ENCODE data around the gene PTMS.

The PTMS gene, protein sequence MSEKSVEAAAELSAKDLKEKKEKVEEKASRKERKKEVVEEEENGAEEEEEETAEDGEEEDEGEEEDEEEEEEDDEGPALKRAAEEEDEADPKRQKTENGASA

DNA sequence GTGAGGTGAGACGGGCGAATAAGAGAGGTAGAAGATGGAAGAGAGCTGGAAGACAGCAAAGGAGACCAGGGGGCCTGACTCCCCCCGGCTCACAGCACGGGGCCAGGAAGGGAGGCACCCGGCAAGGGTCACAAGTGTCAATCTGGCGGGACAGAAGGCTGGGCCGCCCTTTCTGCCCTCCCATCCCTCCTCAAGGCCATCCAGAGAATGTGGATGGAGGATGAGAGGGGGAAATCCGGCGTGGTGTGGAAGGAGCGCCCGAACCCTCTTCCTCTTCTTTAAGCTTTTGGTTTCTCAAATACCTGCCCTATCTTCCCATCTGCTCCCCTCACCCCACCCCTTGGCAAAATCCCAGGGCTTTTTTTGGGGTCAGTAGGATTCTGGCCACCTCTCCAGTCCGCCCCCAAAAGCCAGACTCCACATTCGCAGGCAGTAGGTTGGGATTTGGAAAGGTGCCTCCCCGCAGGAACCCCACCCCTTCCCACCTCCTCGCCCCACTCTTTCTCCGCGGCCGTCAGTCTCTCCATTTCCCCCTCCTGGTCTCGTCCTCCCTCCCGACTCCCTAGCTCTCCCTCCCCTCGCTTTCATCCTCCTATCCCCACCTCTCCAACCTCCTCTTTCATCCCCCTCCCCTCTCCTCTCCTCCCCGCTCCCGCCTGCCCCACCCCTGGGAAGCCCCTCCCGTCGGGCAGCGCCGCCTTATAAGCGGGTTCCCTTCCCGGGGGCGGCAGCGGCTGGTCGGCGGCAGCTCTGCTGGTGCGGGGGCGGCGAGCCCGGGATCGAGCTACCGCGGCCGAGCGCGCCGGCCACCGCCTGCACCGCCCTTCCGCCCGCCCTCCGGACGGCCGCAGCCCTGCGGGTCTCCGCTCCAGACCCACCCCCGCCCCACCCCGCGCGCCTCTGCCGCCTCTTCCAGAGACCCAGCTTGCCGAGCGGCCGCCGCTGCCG, at the start of gene PTMS:
PTMS (plus strand) TSS at position 730 of the 948 bp plus-strand sequence. CDS start 343 bp downstream, outside the sequence.
- ChIA-PET CTCF (interaction anchor here (0.5 to 7.8 kb wide), 20 partner anchors 8 to 589 kb away, joined by 3 to 140 read pairs (median 3); partner anchors contain the start of genes COPS7A, MLF2 and VAMP1), POLR2A (interaction anchor here (0.6 to 3.9 kb wide), 33 partner anchors 8 to 250 kb away, joined by 3 to 79 read pairs (median 5); partner anchors contain the start of genes C12orf57, CDCA3, COPS7A and GAPDH)
- Histone ChIP-seq H3K27ac (ENCODE audit: extremely low read depth, low read depth, low read length) (peak within 1 kb of the TSS; percentile 92), H3K9me3 (ENCODE audit: control insufficient read depth, insufficient read depth, low read depth, low read length) (no peaks in the 10 kb centered on the region), H3K4me3 (ENCODE audit: low read depth, low read length) (peak within 1 kb of the TSS; percentile 77), H3K4me1 (ENCODE audit: control insufficient read depth, insufficient read depth, low read length) (peaks cover 34% of the 10 kb centered on the region), H3K36me3 (ENCODE audit: control insufficient read depth in 2 of 2, insufficient read depth in 1 of 2, low read length in 2 of 2) (peaks cover 11 to 15% of the 10 kb centered on the region in 2 experiments; a peak in 2 of 3 replicates)
- TF ChIP-seq ZFP69B (tag by site-specific recombination; IDR thresholded peaks at IDR 0.05) (peak; percentile 74), SCRT1 (tag by site-specific recombination; IDR thresholded peaks at IDR 0.05; ENCODE audit: borderline replicate concordance) (no peak), ZNF596 (tag by site-specific recombination; IDR thresholded peaks at IDR 0.05) (peak; percentile 61; the same call in 1 of the 2 replicates), PRDM10 (tag by site-specific recombination; IDR thresholded peaks at IDR 0.05) (peak; percentile 92), ATF2 (tag by site-specific recombination; IDR thresholded peaks at IDR 0.05; ENCODE audit: low read depth) (no peak), ZNF132 (tag by site-specific recombination; IDR thresholded peaks at IDR 0.05; ENCODE audit: borderline replicate concordance) (no peak), ZBTB20 (tag by site-specific recombination; IDR thresholded peaks at IDR 0.05) (peak; percentile 98), ZBTB17 (tag by site-specific recombination; IDR thresholded peaks at IDR 0.05) (peak; percentile 47), KLF8 (tag by site-specific recombination; IDR thresholded peaks at IDR 0.05) (peak; percentile 99), CTCF (tag by site-specific recombination; IDR thresholded peaks at IDR 0.05) (peak; percentile 11; the same call in 1 of the 2 replicates), ZNF501 (tag by site-specific recombination; IDR thresholded peaks at IDR 0.05) (peak; percentile 84), ZIC2 (tag by site-specific recombination; IDR thresholded peaks at IDR 0.05) (peak; percentile 36), OSR2 (tag by site-specific recombination; IDR thresholded peaks at IDR 0.05) (peak; percentile 64; the same call in 1 of the 2 replicates), ZNF558 (tag by site-specific recombination; IDR thresholded peaks at IDR 0.05) (no peak), ZNF324 (tag by site-specific recombination; IDR thresholded peaks at IDR 0.05) (peak; percentile 68; the same call in 1 of the 2 replicates), ZNF561 (tag by site-specific recombination; IDR thresholded peaks at IDR 0.05; ENCODE audit: borderline replicate concordance) (peak; percentile 37; the same call in 1 of the 2 replicates), KLF7 (tag by site-specific recombination; IDR thresholded peaks at IDR 0.05; ENCODE audit: borderline replicate concordance) (peak; percentile 96), ZNF354C (tag by site-specific recombination; IDR thresholded peaks at IDR 0.05; ENCODE audit: borderline replicate concordance, low read depth) (no peak), ZNF600 (tag by site-specific recombination; IDR thresholded peaks at IDR 0.05) (peak; percentile 55), KLF1 (tag by site-specific recombination; IDR thresholded peaks at IDR 0.05) (peak; percentile 96), GLIS2 (tag by site-specific recombination; IDR thresholded peaks at IDR 0.05) (peak; percentile 93), ZBTB48 (tag by site-specific recombination; IDR thresholded peaks at IDR 0.05) (peak; percentile 71), ZNF2 (tag by site-specific recombination; IDR thresholded peaks at IDR 0.05) (no peak; the same call in 1 of the 2 replicates), ZNF629 (tag by site-specific recombination; IDR thresholded peaks at IDR 0.05) (peak; percentile 50), GLI4 (tag by site-specific recombination; IDR thresholded peaks at IDR 0.05) (no peak)
- TF ChIP-seq, protein P1, sequence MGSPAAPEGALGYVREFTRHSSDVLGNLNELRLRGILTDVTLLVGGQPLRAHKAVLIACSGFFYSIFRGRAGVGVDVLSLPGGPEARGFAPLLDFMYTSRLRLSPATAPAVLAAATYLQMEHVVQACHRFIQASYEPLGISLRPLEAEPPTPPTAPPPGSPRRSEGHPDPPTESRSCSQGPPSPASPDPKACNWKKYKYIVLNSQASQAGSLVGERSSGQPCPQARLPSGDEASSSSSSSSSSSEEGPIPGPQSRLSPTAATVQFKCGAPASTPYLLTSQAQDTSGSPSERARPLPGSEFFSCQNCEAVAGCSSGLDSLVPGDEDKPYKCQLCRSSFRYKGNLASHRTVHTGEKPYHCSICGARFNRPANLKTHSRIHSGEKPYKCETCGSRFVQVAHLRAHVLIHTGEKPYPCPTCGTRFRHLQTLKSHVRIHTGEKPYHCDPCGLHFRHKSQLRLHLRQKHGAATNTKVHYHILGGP (tag by site-specific recombination; IDR thresholded peaks at IDR 0.05), result no peak
- TF ChIP-seq, protein P2, sequence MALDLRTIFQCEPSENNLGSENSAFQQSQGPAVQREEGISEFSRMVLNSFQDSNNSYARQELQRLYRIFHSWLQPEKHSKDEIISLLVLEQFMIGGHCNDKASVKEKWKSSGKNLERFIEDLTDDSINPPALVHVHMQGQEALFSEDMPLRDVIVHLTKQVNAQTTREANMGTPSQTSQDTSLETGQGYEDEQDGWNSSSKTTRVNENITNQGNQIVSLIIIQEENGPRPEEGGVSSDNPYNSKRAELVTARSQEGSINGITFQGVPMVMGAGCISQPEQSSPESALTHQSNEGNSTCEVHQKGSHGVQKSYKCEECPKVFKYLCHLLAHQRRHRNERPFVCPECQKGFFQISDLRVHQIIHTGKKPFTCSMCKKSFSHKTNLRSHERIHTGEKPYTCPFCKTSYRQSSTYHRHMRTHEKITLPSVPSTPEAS (tag by site-specific recombination; IDR thresholded peaks at IDR 0.05), result no peak
